Head of caudate nucleus (tissue), 42 donors: ENCODE results near the gene MRFAP1.
"Not testable (repeated sequence)": the region's sequence is repeated elsewhere in the genome, so short reads cannot be mapped to it uniquely, and the experiment has no call there.

Source experiments
- DNase-seq, 42 donors: peaks; one replicate each; pipeline versions ENCODE4 v3.0.0 to v3.0.0-alpha.2; 2020 to 2021; ENCODE audit warnings: mixed read lengths in 7 of 42
- intact Hi-C: fragments of 100-400 bp; cut with DNase I; formaldehyde crosslinking; loops from one replicate; pipeline ENCODE4 v1.15.0; 2022

The MRFAP1 gene

GRCh38 chr4:6657242-6658208, 17.0 kb downstream of the MRFAP1 start:
- intact Hi-C loops, result no loop called here
- DNase-seq, result no peak

GRCh38 chr4:6658209-6658595, 17.7 kb downstream of the MRFAP1 start:
- no peak for DNase-seq
- intact Hi-C loops, result no loop called here

GRCh38 chr4:6658597-6659075, 18.2 kb downstream of the MRFAP1 start:
- DNase-seq, result peak in 33 of 42 donors; percentile 12 to 69 (median 37)
- intact Hi-C loops, result no loop called here

- intact Hi-C loops, result no loop called here
- no peak for DNase-seq
Measured at GRCh38 chr4:6659897-6660296, 19.4 kb downstream of the MRFAP1 start.

GRCh38 chr4:6660430-6660829, 19.9 kb downstream of the MRFAP1 start:
- intact Hi-C loops, result no loop called here
- no peak for DNase-seq

GRCh38 chr4:6662591-6662990, 22.1 kb downstream of the MRFAP1 start:
- DNase-seq, result no peak
- intact Hi-C loops, result no loop called here

GRCh38 chr4:6663596-6664393, 23.3 kb downstream of the MRFAP1 start:
- peak in 7 of 42 donors; percentile 11 to 42 (median 25) for DNase-seq
- intact Hi-C loops, result no loop called here

- intact Hi-C loops, result no loop called here
- DNase-seq, result no peak
Measured at GRCh38 chr4:6665320-6665654, 24.8 kb downstream of the MRFAP1 start.

- no peak for DNase-seq
Measured at GRCh38 chr4:6668391-6668790, 27.9 kb downstream of the MRFAP1 start.

GRCh38 chr4:6671648-6672047, 31.2 kb downstream of the MRFAP1 start:
- intact Hi-C loops, result no loop called here
- DNase-seq, result no peak

More at GRCh38 chr4:6668391-6668790, 27.9 kb downstream of the MRFAP1 start:
- intact Hi-C loops, result no loop called here

- DNase-seq, result no peak
- intact Hi-C loops, result no loop called here
Measured at GRCh38 chr4:6672131-6672530, 31.6 kb downstream of the MRFAP1 start.

GRCh38 chr4:6672541-6673190, 32.2 kb downstream of the MRFAP1 start:
- not testable (repeated sequence) for DNase-seq

GRCh38 chr4:6673191-6673659, 32.7 kb downstream of the MRFAP1 start:
- intact Hi-C loops, result not testable (repeated sequence)
- peak in 28 of 42 donors; percentile 6 to 70 (median 43) for DNase-seq

More at GRCh38 chr4:6672541-6673190, 32.2 kb downstream of the MRFAP1 start:
- intact Hi-C loops, result not testable (repeated sequence)

GRCh38 chr4:6673660-6674499, 33.4 kb downstream of the MRFAP1 start:
- DNase-seq, result peak; percentile 86 to 97 (median 93)
- intact Hi-C loops, result no loop called here

- intact Hi-C loops, result no loop called here
- DNase-seq, result peak in 18 of 42 donors; percentile 26 to 68 (median 42)
Measured at GRCh38 chr4:6674500-6675149, 34.1 kb downstream of the MRFAP1 start.

GRCh38 chr4:6676722-6677558, 36.5 kb downstream of the MRFAP1 start:
- no peak for DNase-seq
- intact Hi-C loops, result no loop called here
